Psoas muscle (tissue), 8 donors: ENCODE measurements around the gene KRT72. TPM values are rescaled to one million over a fixed set of nuclear protein-coding genes. Genes with fewer than 3 reads are reported as not detected.

Source experiments
- ATAC-seq, 4 donors: fragments of 200-7000 bp; cut with Tn5 transposase; one replicate each; pipeline ENCODE4 v1.9.1; 2020; ENCODE audit warnings: moderate library complexity in 3 of 4, mild to moderate bottlenecking in 2 of 4
- DNase-seq, 2 donors: peaks; one replicate each; pipeline ENCODE4 v3.0.0-alpha.2; 2020
- H3K27ac ChIP-seq: fragments of 200-600 bp; one replicate; pipeline ENCODE4 v1.8.0; 2022
- H3K27me3 ChIP-seq, 3 donors: fragments of 200-600 bp in 1 of 3; one replicate each; pipeline versions ENCODE4 v1.6.1 to v1.8.0; 2013 to 2022; ENCODE audit warnings: low read length in 2 of 3, mild to moderate bottlenecking in 2 of 3, moderate library complexity in 1 of 3; ENCODE audit not compliant: insufficient read depth in 3 of 3
- H3K36me3 ChIP-seq, 2 donors: fragments of 200-600 bp in 1 of 2; one replicate each; pipeline versions ENCODE4 v1.6.1 to v1.8.0; 2013 to 2022; ENCODE audit warnings: low read depth in 1 of 2, mild to moderate bottlenecking in 1 of 2, moderate library complexity in 1 of 2; ENCODE audit not compliant: insufficient read depth in 1 of 2
- H3K4me1 ChIP-seq: fragments of 200-600 bp; one replicate; pipeline ENCODE4 v1.8.0; 2022
- H3K4me3 ChIP-seq: fragments of 200-600 bp; one replicate; pipeline ENCODE4 v1.8.0; 2022; ENCODE audit warnings: mild to moderate bottlenecking
- H3K9me3 ChIP-seq: fragments of 200-600 bp; one replicate; pipeline ENCODE4 v1.8.0; 2022
- CTCF ChIP-seq: fragments of 200-600 bp; IDR thresholded peaks from one replicate; pipeline ENCODE4 v1.8.0; 2022; ENCODE audit warnings: antibody characterized with exemption
- WGBS, 3 donors: extraction: QIAGEN DNeasy Blood & Tissue Kit; methylation state at CpG; one replicate each; pipeline versions ENCODE4 v1.1.6 to v1.1.7; 2013; 5-methylcytosine and 5-hydroxymethylcytosine counted together
- intact Hi-C, 2 donors: fragments of 100-400 bp; cut with DNase I; formaldehyde crosslinking; loops; one replicate each; pipeline versions ENCODE4 v1.11.0 to v1.14.2; 2022
- polyA plus RNA-seq, 3 donors: library from polyadenylated mRNA; stranded (reverse); fragments of 200-250 nt; gene quantifications; one replicate each; pipeline ENCODE4 v1.2.3, GENCODE V29; 2013
- total RNA-seq, 4 donors: library from RNA; stranded (reverse); fragmentation: NEBNext Ultra II Directional in 2 of 4; extraction: Animal tissue kit (Norgen Biotek cat#: 25700) in 2 of 4; gene quantifications; one replicate each; pipeline versions ENCODE4 v1.2.1 to v1.2.4, GENCODE V29; 2021 to 2023
- donor health status: healthy with polysubstance abuse.
- donor health status: DM: no; HTN: no; CAD: no; lungs with moderate emphysema.
- donor health status: Bipolar disorder and iron deficiency.
- donor health status: healthy.
- donor health status: DM: yes; HTN: yes; CAD: no.
- donor health status: DM: no; HTN: no; CAD: no.
- donor health status: DM: no; HTN: no; CAD: no.
- donor health status: DM: yes; HTN: yes; CAD: no.

The KRT72 gene
- total and polyA plus RNA-seq, 7 donors, result not detected

- ATAC-seq, result no peak
- intact Hi-C loops, result loop anchor here in 1 of 2 donors (10.0 kb wide), 1 partner anchor 287 kb away; no protein-coding TSS in a partner anchor
- Histone ChIP-seq H3K27me3 (peaks cover 0 to 2% (median 0%) of the 10 kb centered on the region in 3 donors), H3K4me1 (no peaks in the 10 kb centered on the region), H3K27ac (no peak overlapping the region), H3K9me3 (no peaks in the 10 kb centered on the region), H3K36me3 (no peaks in the 10 kb centered on the region), H3K4me3 (no peak overlapping the region)
- no peak for TF ChIP-seq CTCF
- DNase-seq, result no peak
- WGBS, 3 donors, result 87 to 92% (median 89%) methylated on average over 17 of the region's 17 CpGs
Observed at GRCh38 chr12:52587563-52587962, 13.7 kb downstream of the KRT72 start.

- no peaks in the 10 kb centered on the region for H3K27me3 ChIP-seq
- H3K4me3 ChIP-seq, result no peak overlapping the region
- no peaks in the 10 kb centered on the region for H3K36me3 ChIP-seq
- H3K9me3 ChIP-seq, result no peaks in the 10 kb centered on the region
- ATAC-seq (no peak), DNase-seq (no peak)
- H3K4me1 ChIP-seq, result no peaks in the 10 kb centered on the region
- H3K27ac ChIP-seq, result no peak overlapping the region
- TF ChIP-seq CTCF, result no peak
- WGBS, 3 donors, result 30 to 40% (median 37%) methylated on average over 9 of the region's 9 CpGs
- intact Hi-C loops, result loop anchor here in 1 of 2 donors (10.0 kb wide), 1 partner anchor 289 kb away; no protein-coding TSS in a partner anchor
Observed at GRCh38 chr12:52585946-52586345, 15.3 kb downstream of the KRT72 start.

- H3K4me1 ChIP-seq, result no peaks in the 10 kb centered on the region
- H3K36me3 ChIP-seq, result no peaks in the 10 kb centered on the region
- H3K9me3 ChIP-seq, result no peaks in the 10 kb centered on the region
- DNase-seq (no peak), ATAC-seq (no peak)
- no peak for TF ChIP-seq CTCF
- H3K27me3 ChIP-seq, result no peaks in the 10 kb centered on the region
- no peak overlapping the region for H3K27ac ChIP-seq
- 88 to 97% (median 94%) methylated on average over 3 of the region's 3 CpGs for WGBS, 3 donors
- no peak overlapping the region for H3K4me3 ChIP-seq
- intact Hi-C loops, result loop anchor here in 1 of 2 donors (10.0 kb wide), 1 partner anchor 290 kb away; no protein-coding TSS in a partner anchor
Observed at GRCh38 chr12:52585066-52585465, 16.2 kb downstream of the KRT72 start.

- peaks cover 0 to 2% (median 0%) of the 10 kb centered on the region in 3 donors for H3K27me3 ChIP-seq
- ATAC-seq, result no peak
- H3K4me3 ChIP-seq, result no peak overlapping the region
- no peaks in the 10 kb centered on the region for H3K9me3 ChIP-seq
- no peaks in the 10 kb centered on the region for H3K36me3 ChIP-seq
- no peak for DNase-seq
- intact Hi-C loops, result loop anchor here (5.0 to 10.0 kb wide), 2 partner anchors 291 to 393 kb away; no protein-coding TSS in a partner anchor
- WGBS, 3 donors, result 84 to 96% (median 94%) methylated on average over 9 of the region's 9 CpGs
- H3K4me1 ChIP-seq, result no peaks in the 10 kb centered on the region
- TF ChIP-seq CTCF, result no peak
- H3K27ac ChIP-seq, result no peak overlapping the region
Observed at GRCh38 chr12:52584156-52584682, 17.0 kb downstream of the KRT72 start.
